Karpas-422 (cell line): ENCODE data around the gene APOH. TPM values are rescaled to one million over a fixed set of nuclear protein-coding genes. Genes with fewer than 3 reads are reported as not detected.

Experiments used
- DNase-seq: peaks from one replicate; pipeline ENCODE4 v3.0.0-alpha.2; 2015
- H2AFZ ChIP-seq: fragments of 200-600 bp; sonication (generic); 2 replicates; pipeline ENCODE4 v1.6.1; 2014; ENCODE audit warnings: antibody characterized with exemption, low read length, mixed read lengths
- H3K27ac ChIP-seq: fragments of 200-600 bp; sonication (generic); 2 replicates; pipeline ENCODE4 v1.5.1; 2014; ENCODE audit warnings: mild to moderate bottlenecking, low read length, moderate library complexity
- H3K27me3 ChIP-seq: fragments of 200-600 bp; sonication (generic); 2 replicates; pipeline ENCODE4 v1.6.1; 2014; ENCODE audit warnings: low read length, mixed read lengths
- H3K36me3 ChIP-seq: fragments of 200-600 bp; sonication (generic); 2 replicates; pipeline ENCODE4 v1.6.1; 2014; ENCODE audit warnings: low read length, mixed read lengths; ENCODE audit not compliant: insufficient read depth
- H3K4me1 ChIP-seq: fragments of 200-600 bp; sonication (generic); 2 replicates; pipeline ENCODE4 v1.6.1; 2014; ENCODE audit warnings: mild to moderate bottlenecking, low read length, mixed read lengths
- H3K4me2 ChIP-seq: fragments of 200-600 bp; sonication (generic); 2 replicates; pipeline ENCODE4 v1.6.1; 2014; ENCODE audit warnings: low read length, low read depth, mild to moderate bottlenecking; ENCODE audit not compliant: poor library complexity, severe bottlenecking
- H3K4me3 ChIP-seq: fragments of 200-600 bp; sonication (generic); 2 replicates; pipeline ENCODE4 v1.5.1; 2014; ENCODE audit warnings: mild to moderate bottlenecking, antibody characterized with exemption, low read length, mixed read lengths
- H3K79me2 ChIP-seq: fragments of 200-600 bp; sonication (generic); 2 replicates; pipeline ENCODE4 v1.6.1; 2014; ENCODE audit warnings: mild to moderate bottlenecking, low read length, mixed read lengths
- H3K9ac ChIP-seq: fragments of 200-600 bp; sonication (generic); 2 replicates; pipeline ENCODE4 v1.6.0; 2014; ENCODE audit warnings: low read length
- H3K9me2 ChIP-seq: fragments of 200-600 bp; sonication (generic), shearing (Covaris generic); replicated peaks from 2 replicates; pipeline ENCODE4 v1.6.0; 2014; ENCODE audit warnings: mild to moderate bottlenecking, low read length, moderate library complexity; ENCODE audit not compliant: insufficient read depth
- H3K9me3 ChIP-seq: fragments of 300-700, 200-600 bp; sonication (generic); 2 replicates; pipeline ENCODE4 v1.6.1; 2014; ENCODE audit warnings: low read length, mixed read lengths
- H4K20me1 ChIP-seq: fragments of 200-600 bp; sonication (generic); 2 replicates; pipeline ENCODE4 v1.6.1; 2014; ENCODE audit warnings: mild to moderate bottlenecking, antibody characterized with exemption, low read length, low read depth; ENCODE audit not compliant: insufficient read depth
- small RNA-seq: library from RNA; depleted of rRNA; stranded (forward); fragments of <200 nt; gene quantifications from one replicate; pipeline ENCODE3, GENCODE V24; 2014
- total RNA-seq: library from RNA; depleted of rRNA; stranded (reverse); fragments of >200 nt; shearing (Covaris generic); gene quantifications from 2 replicates; pipeline ENCODE4 v1.2.3, GENCODE V29; 2014; ENCODE audit warnings: low replicate concordance; rRNA removed

Gene APOH
- total RNA-seq, 1 experiment from 2014 or later, result not detected

- H3K36me3 ChIP-seq, result no peaks in the 10 kb centered on the region
- no peak overlapping the region for H2AFZ ChIP-seq
- H3K4me1 ChIP-seq, result no peaks in the 10 kb centered on the region
- no peaks in the 10 kb centered on the region for H3K9me2 ChIP-seq
- peak; percentile 77 for DNase-seq
- H3K27ac ChIP-seq, result no peak overlapping the region
- no peak overlapping the region for H3K4me2 ChIP-seq
- H4K20me1 ChIP-seq, result no peaks in the 10 kb centered on the region
- no peaks in the 10 kb centered on the region for H3K9me3 ChIP-seq
- no peaks in the 10 kb centered on the region for H3K79me2 ChIP-seq
- no peaks in the 10 kb centered on the region for H3K27me3 ChIP-seq
- no peak overlapping the region for H3K9ac ChIP-seq
- H3K4me3 ChIP-seq, result no peak overlapping the region
Measured at GRCh38 chr17:66165537-66166123, 63.6 kb downstream of the APOH start.

Small RNA genes lying within 50 kb of the gene (small RNA-seq; reads per million reads assigned to genes)
- gene RNA5SP444, result 0.16 reads per million

Other genes with a start within 250 kb of the APOH start
- 0.07 TPM in 1 of 2 replicates, not detected in the other for gene CEP112, start 37.3 kb downstream of the APOH start, total RNA-seq
- 4.3 and 4.4 TPM in 2 replicates for gene PRKCA, start 73.2 kb upstream of the APOH start, total RNA-seq